ENCODE data around the gene GRK2.

GRK2 gene

GRCh38 chr11:67243051-67243450 is 23.2 kb upstream of the GRK2 start:
- no peak for DNase-seq
- Histone ChIP-seq H3K4me1 (peaks cover 0 to 54% (median 33%) of the 10 kb centered on the region in 4 donors), H3K9me3 (no peaks in the 10 kb centered on the region), H3K27me3 (no peaks in the 10 kb centered on the region), H3K36me3 (peaks cover 39 to 49% (median 47%) of the 10 kb centered on the region in 3 donors), H3K27ac (no peak overlapping the region), H3K4me3 (no peak overlapping the region)
- TF ChIP-seq CTCF (IDR thresholded peaks at IDR 0.05): no peak
- intact Hi-C loops (cut with DNase I; ENCODE audit: low total_unique reads): no loop called here

- Histone ChIP-seq H3K4me1 (peaks cover 0 to 42% (median 22%) of the 10 kb centered on the region in 4 donors), H3K4me3 (no peak overlapping the region), H3K9me3 (no peaks in the 10 kb centered on the region), H3K27me3 (no peaks in the 10 kb centered on the region), H3K27ac (no peak overlapping the region), H3K36me3 (peaks cover 59 to 69% (median 67%) of the 10 kb centered on the region in 3 donors)
- DNase-seq: no peak
- TF ChIP-seq CTCF (IDR thresholded peaks at IDR 0.05): no peak
- intact Hi-C loops (cut with DNase I; ENCODE audit: low total_unique reads): no loop called here
Observed at GRCh38 chr11:67245046-67245445, 21.2 kb upstream of the GRK2 start.

GRCh38 chr11:67247946-67248550 is 18.2 kb upstream of the GRK2 start:
- H3K36me3 ChIP-seq: peaks cover 89 to 97% (median 97%) of the 10 kb centered on the region in 3 donors
- intact Hi-C loops (cut with DNase I; ENCODE audit: low total_unique reads): no loop called here
- TF ChIP-seq CTCF (IDR thresholded peaks at IDR 0.05): no peak
- no peaks in the 10 kb centered on the region for H3K9me3 ChIP-seq
- H3K4me3 ChIP-seq: no peak overlapping the region
- H3K27me3 ChIP-seq: no peaks in the 10 kb centered on the region
- no peak overlapping the region for H3K27ac ChIP-seq
- peaks cover 0 to 20% (median 3%) of the 10 kb centered on the region in 4 donors for H3K4me1 ChIP-seq
- no peak for DNase-seq

- H3K27ac ChIP-seq: no peak overlapping the region
- intact Hi-C loops (cut with DNase I; ENCODE audit: low total_unique reads): no loop called here
- H3K4me1 ChIP-seq: peaks cover 0 to 20% (median 0%) of the 10 kb centered on the region in 4 donors
- peak in 1 of 2 donors; percentile 12 for DNase-seq
- H3K36me3 ChIP-seq: peaks cover 92 to 97% (median 97%) of the 10 kb centered on the region in 3 donors
- H3K4me3 ChIP-seq: no peak overlapping the region
- no peaks in the 10 kb centered on the region for H3K9me3 ChIP-seq
- no peaks in the 10 kb centered on the region for H3K27me3 ChIP-seq
- no peak for TF ChIP-seq CTCF (IDR thresholded peaks at IDR 0.05)
Observed at GRCh38 chr11:67248653-67249052, 17.6 kb upstream of the GRK2 start.

- no peaks in the 10 kb centered on the region for H3K27me3 ChIP-seq
- no peaks in the 10 kb centered on the region for H3K9me3 ChIP-seq
- intact Hi-C loops (cut with DNase I; ENCODE audit: low total_unique reads): no loop called here
- no peak for TF ChIP-seq CTCF (IDR thresholded peaks at IDR 0.05)
- peaks cover 94 to 97% (median 97%) of the 10 kb centered on the region in 3 donors for H3K36me3 ChIP-seq
- no peak for DNase-seq
- H3K4me3 ChIP-seq: no peak overlapping the region
- H3K27ac ChIP-seq: no peak overlapping the region
- peaks cover 0 to 20% (median 0%) of the 10 kb centered on the region in 4 donors for H3K4me1 ChIP-seq
Observed at GRCh38 chr11:67250059-67251043, 15.9 kb upstream of the GRK2 start.
